ENCODE measurements around the gene TSPAN2.

The TSPAN2 gene

GRCh38 chr1:115113766-115114165 is 24.5 kb upstream of the TSPAN2 start:
- no peak for DNase-seq (ENCODE audit: low read depth in 3 of 3)

GRCh38 chr1:115112496-115113375 is 23.4 kb upstream of the TSPAN2 start:
- peak; percentile 11 to 38 (median 23) for DNase-seq (ENCODE audit: low read depth in 3 of 3)

GRCh38 chr1:115107516-115108260 is 18.4 kb upstream of the TSPAN2 start:
- DNase-seq (ENCODE audit: low read depth in 3 of 3) = no peak

- no peak for DNase-seq (ENCODE audit: low read depth in 3 of 3)
Observed at GRCh38 chr1:115105831-115106230, 16.5 kb upstream of the TSPAN2 start.

GRCh38 chr1:115099693-115100050 is 10.4 kb upstream of the TSPAN2 start:
- DNase-seq (ENCODE audit: low read depth in 3 of 3) = no peak

GRCh38 chr1:115098979-115099692 is 9.8 kb upstream of the TSPAN2 start:
- peak in 2 of 3 experiments; percentile 34 to 38 for DNase-seq (ENCODE audit: low read depth in 3 of 3)

GRCh38 chr1:115092175-115092574 is 2.9 kb upstream of the TSPAN2 start:
- no peak for DNase-seq (ENCODE audit: low read depth in 3 of 3)

- no peak for DNase-seq (ENCODE audit: low read depth in 3 of 3)
Observed at GRCh38 chr1:115091572-115091971, 2.3 kb upstream of the TSPAN2 start.

GRCh38 chr1:115090956-115091355 is 1.7 kb upstream of the TSPAN2 start:
- no peak for DNase-seq (ENCODE audit: low read depth in 3 of 3)

GRCh38 chr1:115090540-115090939 is 1.2 kb upstream of the TSPAN2 start:
- DNase-seq (ENCODE audit: low read depth in 3 of 3) = no peak

- no peak for DNase-seq (ENCODE audit: low read depth in 3 of 3)
Observed at GRCh38 chr1:115090186-115090490, 835 bp upstream of the TSPAN2 start.

GRCh38 chr1:115088871-115089419 is 358 bp downstream of the TSPAN2 start:
- no peak for DNase-seq (ENCODE audit: low read depth in 3 of 3)

GRCh38 chr1:115088115-115088778 is 1.1 kb downstream of the TSPAN2 start:
- no peak for DNase-seq (ENCODE audit: low read depth in 3 of 3)

GRCh38 chr1:115086176-115086830 is 3.0 kb downstream of the TSPAN2 start:
- no peak for DNase-seq (ENCODE audit: low read depth in 3 of 3)

GRCh38 chr1:115084902-115085511 is 4.3 kb downstream of the TSPAN2 start:
- no peak for DNase-seq (ENCODE audit: low read depth in 3 of 3)

GRCh38 chr1:115082949-115083348 is 6.4 kb downstream of the TSPAN2 start:
- DNase-seq (ENCODE audit: low read depth in 3 of 3) = no peak

- no peak for DNase-seq (ENCODE audit: low read depth in 3 of 3)
Observed at GRCh38 chr1:115078708-115079107, 10.6 kb downstream of the TSPAN2 start.

GRCh38 chr1:115077984-115078330 is 11.3 kb downstream of the TSPAN2 start:
- no peak for DNase-seq (ENCODE audit: low read depth in 3 of 3)

- DNase-seq (ENCODE audit: low read depth in 3 of 3) = no peak
Observed at GRCh38 chr1:115077286-115077983, 11.9 kb downstream of the TSPAN2 start.

- DNase-seq (ENCODE audit: low read depth in 3 of 3) = no peak
Observed at GRCh38 chr1:115076384-115076915, 12.9 kb downstream of the TSPAN2 start.

Data from stimulated activated CD4-positive, alpha-beta T cell treated with anti-CD3 and anti-CD28 coated beads, TNF-alpha, amount 100 ng/mL, for 4 hours (primary cell).